C1 segment of cervical spinal cord (tissue), 14 donors: Measurements from ENCODE around the gene WSB1.
A peak's percentile ranks its signal among the peaks of the same experiment; 100 is the strongest.
"Not testable (repeated sequence)": the region's sequence is repeated elsewhere in the genome, so short reads cannot be mapped to it uniquely, and the experiment has no call there.

Experiments
- DNase-seq, 14 donors: peaks; one replicate each; lab custom pipeline; 2025; lab: John Stamatoyannopoulos, UW

Gene WSB1

DNA sequence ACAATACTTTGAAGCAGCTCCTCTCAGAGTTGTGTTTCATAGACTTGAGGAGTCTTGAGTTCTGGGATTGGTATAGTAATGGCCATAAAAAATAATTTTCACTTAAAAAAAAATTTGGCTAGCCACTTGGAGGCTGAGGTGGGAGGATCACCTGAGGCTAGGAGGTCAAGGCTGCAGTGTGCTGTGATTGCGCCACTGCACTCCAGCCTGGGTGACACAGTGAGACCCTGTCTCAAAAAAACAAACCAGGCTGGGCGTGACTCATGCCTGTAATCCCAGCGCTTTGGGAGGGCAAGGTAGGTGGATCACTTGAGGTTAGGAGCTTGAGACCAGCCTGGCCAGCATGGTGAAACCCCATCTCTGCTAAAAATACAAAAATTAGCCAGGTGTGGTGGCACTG lies 14.8 kb upstream of the WSB1 start:
- not testable (repeated sequence) for DNase-seq

DNA sequence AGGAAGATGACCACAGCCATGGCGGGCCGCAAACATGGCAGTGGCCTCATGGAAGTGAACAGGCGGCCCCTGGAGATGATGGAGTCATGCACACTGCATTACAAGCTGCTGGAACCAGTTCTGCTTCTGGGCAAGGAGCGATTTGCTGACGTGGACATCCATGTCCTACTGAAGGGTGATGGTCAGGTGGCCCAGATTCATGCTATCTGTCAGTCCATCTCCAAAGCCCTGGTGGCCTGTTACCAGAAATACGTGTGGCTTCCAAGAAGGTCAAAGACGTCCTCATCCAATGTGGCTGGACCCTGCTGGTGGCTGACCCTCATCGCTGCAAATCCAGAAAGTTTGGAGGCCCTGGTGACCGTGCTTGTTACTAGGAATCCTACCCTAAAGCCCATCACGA lies 13.4 kb upstream of the WSB1 start:
- no peak for DNase-seq

DNA sequence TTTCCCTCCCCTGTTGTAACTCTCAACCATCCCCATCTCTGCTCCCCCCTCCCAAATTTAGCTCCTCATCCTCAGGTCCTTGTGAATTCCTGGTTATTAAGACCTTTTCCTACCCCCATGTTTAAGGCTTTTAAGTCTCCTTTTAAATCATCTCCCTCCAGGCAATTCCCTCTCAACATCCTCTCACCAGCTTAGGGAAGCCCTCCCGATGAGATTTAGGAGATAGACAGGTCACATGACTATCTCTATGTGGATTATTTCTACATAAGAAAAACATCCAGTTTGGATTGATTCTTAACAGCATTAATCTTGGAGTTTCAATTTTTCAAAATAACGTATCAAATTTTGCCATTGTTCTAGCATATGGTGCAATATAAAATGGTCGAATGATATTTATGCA lies 12.5 kb upstream of the WSB1 start:
- no peak for DNase-seq

DNA sequence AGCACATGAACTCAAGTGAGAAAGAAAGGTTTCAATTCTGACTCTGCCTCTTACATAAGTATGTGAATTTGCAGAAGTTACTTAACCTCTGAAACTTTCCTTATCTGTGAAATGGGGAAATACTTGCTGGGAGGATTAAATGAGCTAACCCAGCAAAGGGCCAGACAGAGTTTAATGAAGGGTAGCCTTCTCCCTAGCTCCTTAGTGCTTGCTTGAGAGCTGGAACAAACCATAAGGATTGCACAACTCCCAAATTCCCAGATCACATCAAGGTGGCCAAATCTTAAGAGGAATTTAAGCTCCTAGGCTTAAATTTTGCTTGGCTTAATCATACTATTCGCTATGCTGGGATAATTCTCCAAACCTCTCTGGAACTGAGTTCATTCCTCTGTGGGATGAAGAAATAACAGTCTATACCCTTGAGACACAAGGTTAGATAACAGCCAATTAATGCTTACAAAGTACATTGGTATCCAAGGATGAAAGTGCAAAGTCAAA lies 11.8 kb upstream of the WSB1 start:
- DNase-seq = no peak

DNA sequence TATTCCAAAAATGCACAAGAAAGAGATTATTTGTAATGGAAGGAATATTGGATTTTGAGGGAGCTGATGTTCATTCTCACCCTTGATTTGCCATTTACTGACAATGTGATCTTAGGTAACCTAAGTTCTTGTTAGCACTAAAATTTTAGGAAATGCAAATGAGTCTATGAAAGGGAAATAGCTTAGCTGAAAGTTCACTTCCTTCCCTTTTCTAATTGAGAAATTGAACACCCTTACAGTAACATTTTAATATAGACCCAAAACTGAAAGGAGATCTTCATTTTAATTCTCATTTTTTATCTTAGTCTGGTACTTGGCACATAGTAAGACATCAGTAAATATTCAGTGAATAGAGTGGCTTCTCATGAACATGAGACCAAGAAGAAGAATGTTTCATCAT lies 10.9 kb upstream of the WSB1 start:
- no peak for DNase-seq

DNA sequence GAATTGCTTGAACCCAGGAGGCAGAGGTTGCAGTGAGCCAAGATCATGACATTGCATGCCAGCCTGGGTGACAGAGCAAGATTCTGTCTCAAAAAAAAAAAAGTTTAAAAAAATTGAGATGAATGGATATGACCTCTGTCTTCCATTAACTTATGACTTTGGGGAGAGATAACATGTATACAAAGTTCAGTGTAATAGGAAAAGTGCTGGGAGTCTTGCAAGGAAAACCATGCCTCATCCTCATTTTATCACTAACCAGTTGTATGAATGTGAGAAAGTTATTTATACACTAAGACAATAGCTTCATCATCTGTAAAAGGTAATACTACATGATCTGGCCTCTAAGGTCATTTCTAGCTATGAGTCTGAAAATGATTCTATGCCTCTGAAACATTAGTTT lies 10.2 kb upstream of the WSB1 start:
- no peak for DNase-seq

DNA sequence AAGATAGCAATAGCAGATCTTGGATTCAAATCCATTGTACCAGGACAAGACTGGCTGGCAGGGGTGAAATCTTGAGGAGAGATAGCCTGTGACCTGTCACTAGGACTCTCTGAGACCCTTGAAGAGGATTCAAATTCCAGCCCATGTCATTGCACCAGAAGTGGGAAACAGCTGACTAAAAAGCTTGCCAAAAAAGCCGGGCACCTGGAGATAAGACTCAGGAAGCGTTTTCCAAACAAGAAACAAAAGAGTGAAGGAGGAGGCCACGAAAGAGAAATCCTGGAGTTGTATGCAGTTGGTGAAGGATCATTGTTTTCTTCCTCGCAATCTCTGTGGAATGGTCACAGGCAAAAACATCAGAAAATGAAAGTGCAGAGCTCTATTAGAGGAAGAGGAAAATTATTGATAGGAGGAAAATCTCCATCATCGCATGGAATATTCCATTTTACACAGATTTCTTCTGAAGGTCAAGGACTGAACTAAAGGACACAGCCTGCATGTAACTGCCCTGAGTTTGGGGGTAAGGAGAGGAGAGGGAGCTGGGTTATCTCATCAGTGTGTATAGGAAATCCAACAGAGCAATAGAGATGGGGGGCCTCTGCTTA lies 9.0 kb upstream of the WSB1 start:
- peak in 1 of 14 donors; percentile 1 for DNase-seq

DNA sequence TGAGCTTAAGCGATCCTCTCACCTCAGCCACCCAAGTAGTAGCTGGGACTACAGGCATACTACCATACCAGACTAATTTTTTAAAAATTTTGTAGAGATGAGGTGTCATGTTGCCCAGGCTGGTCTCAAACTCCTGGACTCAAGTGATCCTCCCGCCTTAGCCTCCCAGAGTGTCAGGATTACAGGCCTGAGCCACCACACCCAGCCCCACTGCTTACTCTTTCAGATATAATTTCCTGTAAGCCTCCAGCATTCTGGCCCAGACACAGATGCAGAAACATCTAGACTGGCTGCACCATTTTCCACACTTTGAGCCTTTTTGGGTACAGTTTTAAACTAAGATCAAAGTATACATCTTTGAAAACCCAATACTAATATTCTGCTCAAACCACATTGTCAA lies 8.4 kb upstream of the WSB1 start:
- no peak for DNase-seq

DNA sequence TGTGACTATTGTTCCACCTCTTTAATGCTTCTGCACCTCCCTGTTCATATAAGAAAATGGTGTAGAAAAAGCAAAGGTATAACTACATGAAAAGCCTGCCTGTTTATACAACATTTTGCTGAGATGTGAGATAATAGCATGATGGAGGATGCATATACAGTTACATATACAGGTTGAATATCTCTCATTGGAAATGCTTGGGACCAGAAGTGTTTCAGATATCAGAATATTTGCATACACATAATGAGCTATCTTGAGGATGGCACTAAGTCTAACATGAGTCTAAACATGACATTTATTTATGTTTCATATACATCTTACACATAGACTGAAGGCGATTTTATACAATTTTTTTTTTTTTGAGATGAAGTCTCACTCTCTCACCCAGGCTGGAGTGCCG lies 5.7 kb upstream of the WSB1 start:
- DNase-seq = no peak

DNA sequence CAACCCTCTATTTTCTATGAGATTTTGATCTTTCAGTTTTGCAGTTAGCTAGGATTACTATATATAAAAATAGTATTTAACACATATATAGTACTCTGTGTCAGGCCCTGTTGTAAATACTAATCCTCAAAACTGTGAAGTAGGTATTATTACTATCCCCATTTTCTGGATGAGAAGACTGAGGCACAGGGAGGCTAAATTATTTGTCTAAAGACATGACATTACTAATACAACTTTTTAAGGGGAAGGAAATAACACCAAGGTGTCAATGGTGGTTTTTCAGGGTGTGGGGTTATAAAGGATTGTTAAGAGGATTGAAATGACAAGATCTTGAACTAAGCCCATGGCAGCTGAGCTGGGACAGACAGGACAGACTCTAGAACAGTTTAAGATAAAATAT lies 4.1 kb upstream of the WSB1 start:
- no peak for DNase-seq

DNA sequence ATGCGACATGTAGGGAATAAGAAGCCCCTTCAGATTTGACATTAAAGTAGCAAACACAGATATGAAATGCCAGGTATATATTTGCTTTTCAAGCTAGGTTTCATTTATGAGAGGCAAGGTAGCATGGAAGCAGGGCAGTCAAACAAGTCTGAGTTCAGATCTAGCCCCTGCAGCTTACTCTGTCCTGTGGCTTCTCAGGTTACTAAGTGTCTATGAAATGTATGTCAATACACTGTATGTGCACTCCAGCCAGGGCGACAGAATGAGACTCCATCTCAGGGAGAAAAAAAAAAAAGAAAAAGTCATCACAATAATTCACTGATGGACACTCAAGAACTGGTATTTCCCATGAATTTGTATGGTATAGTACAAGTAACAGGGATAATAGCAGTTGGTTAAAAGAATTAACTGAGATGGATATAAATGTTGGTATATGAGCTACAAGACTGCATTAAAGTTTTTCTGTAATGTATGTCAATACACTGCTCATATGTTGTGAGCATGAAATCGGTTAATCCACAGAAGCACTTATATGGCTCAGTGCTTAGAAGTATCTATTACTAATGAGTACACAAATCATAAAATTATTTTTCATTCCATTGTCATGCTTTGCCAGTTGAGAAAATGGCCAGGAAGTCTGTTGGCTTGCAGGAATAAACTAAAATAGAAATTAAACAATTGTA lies 2.9 kb upstream of the WSB1 start:
- no peak for DNase-seq

DNA sequence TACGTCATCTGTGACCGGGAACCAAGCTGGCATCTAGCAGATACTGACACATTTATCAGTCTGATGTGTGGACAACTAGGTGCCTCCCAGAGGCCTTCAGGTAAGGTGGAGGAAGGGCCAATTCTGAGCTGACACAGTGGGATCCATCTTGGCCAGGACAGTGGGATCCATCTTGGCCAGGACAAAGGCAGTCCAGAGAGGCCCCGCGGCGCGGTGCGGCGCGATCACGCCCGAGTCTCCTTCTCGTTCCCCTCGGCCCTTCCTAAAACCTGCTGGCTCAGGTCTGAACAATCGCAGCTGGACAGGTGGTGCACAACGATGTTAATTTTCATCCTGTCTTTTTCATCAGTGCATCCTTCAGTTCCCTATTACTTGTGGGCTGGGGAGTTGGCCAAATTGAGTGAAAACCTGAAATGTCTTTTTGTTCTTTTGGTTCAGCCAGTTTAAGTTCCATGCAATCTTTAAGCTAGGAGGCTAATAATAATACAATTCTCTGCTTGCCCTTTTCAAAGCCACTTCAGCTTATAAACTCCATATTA lies 486 bp upstream of the WSB1 start:
- peak in 6 of 14 donors; percentile 14 to 51 (median 36) for DNase-seq

DNA sequence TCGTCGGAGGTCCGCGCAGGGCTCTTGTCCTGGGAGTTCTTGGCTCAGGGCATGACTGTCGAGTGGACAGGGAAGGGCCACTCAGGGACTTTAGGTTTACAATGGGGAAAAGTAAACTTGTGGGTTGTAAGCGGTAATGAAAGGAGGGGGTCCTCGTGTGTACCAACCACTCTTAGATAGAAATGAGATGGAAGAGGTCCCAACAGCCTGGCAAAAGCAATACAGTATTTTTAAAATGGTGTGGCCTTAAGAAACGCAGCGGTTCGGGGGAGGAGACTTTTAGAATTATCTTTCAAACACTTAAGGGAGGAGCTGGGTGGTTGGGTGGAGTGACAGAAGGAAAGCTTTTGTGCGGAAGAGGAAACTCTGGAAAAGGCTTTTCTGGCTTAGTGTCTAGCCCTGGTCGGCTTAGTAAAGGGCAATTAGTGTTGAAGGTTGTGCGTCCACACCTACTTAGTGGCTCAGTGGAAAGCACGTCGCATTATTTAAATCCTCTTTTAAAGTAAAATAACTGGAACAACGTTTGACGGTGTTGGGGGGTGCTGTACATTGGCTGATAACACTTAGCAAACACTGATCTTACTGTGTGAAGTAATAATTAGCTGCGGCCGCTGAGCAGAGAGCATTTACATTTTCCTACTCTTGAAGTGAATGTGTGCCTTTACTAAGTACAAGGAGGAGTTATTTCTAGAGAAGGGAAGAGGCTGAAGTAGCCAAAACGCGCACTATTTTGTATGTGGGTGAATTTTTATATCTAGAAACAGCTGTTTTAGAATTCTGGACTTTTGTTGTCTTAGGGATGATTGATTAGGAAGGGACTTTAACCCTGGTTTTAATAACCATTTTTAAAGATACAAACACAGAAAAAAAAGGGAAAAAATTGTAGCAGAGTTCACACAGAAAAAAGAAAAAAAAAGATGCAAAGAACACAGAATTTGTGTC lies 1.0 kb downstream of the WSB1 start:
- DNase-seq = peak in 11 of 14 donors; percentile 48 to 80 (median 67)

DNA sequence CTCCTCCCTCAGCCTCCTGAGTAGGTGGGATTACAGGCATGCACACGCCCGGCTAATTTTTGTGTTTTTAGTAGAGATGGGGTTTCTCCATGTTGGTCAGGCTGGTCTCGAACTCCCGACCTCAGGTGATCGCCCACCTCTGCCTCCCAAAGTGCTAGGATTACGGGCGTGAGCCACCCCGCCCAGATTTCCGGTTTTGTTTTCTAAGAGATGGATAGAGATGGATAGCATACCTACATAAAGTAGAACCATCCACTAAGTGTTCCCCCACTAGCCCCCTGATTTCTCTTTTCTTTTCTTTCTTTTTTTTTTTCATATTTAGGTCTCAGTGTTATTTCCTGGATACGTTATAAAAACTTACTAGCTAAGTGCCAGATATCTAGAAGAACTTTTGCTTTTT lies 2.0 kb downstream of the WSB1 start:
- DNase-seq = no peak

DNA sequence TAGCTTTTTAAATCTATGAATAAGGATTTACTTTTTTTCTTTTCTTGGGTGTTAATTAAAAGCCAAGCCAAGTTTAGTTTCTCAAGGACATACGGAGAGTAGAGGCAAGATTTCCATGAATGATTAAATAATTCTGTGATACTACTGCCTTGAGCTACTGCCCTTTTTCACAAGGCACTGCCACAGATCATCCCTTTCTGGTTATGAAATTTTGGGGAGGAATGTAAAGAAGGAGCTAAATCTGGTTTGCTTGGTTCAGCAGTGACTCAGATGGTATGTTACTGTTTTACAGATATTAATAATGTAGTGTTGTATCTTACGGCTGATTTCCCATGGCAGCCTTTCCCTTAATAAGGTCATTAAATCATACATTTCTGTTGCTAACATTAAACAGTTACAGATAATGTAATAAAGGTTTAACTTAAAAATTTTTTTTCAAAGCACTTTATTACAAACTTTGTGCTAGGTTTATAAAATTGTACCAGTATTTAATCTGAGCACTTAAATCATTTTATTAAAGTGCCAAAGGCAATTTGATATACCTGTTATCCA lies 2.6 kb downstream of the WSB1 start:
- no peak for DNase-seq

DNA sequence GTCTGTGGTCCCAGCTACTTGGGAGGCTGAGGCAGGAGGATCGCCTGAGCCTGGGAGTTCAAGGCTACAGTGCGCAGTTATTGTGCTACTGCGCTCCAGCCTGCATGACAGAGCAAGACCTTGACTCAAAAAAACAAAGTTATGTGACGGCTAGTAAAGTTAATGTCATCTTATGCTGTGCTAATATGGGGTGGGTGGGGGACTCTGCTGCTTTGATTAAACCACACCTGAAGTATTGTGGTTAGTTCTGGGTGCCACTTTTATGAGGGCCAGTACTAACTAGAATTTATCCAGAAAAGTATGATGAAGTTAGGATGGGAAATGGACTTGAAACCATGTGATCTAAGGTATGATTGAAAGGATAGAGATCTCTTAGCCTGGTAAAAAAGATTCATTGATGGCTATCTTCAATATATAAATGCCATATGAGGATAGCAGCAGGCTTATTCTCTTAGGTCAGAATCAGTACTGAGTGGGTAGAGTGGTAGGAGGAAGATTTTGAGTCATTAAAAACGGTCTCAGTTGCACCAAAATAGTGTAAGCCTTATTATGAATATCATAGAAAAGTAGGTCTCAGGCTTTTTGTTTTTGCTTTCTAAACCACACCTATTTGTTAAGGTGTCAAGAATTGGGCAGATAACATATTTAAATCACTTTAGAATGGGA lies 5.6 kb downstream of the WSB1 start:
- no peak for DNase-seq

DNA sequence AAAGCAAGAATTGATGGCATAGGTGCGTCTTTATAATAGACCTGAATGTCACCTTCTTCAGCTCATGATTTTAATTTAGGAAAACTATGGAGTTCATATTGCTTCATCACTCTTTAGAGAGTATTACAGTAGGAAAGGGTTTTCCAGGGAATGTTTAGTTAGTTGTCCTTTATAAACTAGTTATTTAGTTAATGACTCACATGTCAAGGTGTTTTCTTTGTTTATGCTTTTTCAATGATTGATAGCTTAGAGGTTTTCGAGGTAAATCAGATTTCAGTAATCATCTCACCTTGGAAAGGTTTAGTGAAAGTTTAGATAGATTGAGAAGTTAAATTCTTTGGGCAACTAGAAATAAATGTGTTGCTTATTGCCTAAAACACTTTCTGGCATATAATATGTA lies 9.8 kb downstream of the WSB1 start:
- no peak for DNase-seq

DNA sequence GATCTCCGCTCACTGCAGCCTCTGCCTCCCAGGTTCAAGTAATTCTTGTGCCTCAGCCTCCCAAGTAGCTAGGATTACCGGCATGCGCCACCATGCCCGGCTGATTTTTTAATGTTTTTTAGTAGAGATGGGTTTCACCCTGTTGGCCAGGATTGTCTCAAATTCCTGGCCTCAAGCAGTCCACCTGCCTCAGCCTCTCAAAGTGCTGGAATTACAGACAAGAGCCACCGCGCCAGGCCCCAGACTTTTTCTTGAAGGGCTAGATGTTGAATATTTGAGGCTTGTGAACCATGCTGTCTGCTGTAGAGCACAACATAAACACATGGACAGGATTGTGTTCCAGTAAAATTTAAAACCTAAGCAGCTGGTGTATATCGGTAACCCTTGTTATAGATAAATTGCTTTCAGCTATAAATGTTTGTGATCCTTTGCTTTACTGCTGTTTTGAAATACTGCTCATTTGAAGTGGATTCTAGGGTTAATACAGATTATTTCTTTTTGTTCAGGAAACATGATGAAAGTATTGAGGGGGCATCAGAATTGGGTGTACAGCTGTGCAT lies 12.4 kb downstream of the WSB1 start:
- no peak for DNase-seq

DNA sequence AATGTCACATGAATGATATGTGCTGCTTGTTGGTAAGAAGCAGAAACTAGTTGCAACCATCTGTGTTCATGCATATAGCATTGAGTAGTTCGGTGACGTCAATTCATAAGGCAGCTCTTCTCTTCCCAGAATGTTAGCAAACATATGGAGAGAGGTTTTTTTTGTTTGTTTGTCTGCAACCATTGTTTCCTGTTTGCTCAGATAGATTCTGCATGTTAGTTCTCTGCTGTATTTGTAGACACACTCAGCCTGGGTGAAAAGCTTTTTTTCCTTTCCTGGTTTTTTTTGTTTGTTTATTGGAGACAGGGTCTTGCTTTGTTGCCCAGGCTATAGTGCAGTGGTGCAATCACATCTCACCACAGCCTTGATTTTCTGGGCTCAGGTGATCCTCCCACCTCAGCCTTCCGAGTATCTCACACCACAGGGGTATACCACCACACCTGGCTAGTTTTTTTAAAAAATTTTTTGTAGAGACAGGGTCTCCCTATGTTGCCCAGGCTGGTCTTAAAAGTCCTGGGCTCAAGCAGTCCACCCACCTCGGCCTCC lies 16.7 kb downstream of the WSB1 start:
- no peak for DNase-seq

DNA sequence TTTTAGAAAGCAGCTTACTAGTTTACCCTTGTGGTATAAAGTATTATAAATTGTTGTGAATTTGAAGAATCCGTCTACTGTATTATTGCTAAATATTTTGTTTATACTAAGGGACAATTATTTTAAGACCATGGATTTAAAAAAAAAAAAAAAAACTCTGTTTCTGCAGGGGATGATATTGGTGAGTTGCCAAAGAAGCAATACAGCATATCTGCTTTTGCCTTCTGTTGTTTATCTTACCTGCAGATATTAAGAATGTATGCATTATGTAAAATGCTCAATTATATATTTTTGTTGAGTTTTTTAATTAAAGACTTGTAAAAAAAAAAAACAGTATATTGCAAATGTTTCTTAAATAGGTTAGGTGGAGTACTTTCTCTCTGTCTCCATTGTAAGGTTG lies 19.4 kb downstream of the WSB1 start:
- no peak for DNase-seq

DNA sequence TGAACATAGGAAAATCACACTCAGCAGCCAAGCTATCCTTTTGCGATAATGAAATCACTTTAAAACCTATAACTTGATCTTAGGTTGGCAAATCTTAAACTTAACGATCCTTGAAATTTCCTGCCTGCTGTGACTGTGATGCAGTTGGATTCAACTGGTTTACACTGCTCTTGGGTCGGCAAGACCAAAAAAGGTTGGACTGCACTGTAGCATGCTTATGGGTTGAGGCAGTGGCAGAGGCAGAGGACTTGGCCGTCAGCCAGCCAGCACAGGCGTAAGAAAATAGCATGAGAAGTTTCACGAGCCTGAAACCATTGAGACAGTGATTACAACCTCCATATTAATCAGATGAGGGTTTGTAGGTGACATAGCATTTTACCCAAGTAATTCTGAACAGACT lies 21.4 kb downstream of the WSB1 start:
- no peak for DNase-seq
